SHP77 treated with DMSO at 0.1 percent for 48 hours (cell line): ENCODE measurements around the gene PROCR.
"Not testable (repeated sequence)": the region's sequence is repeated elsewhere in the genome, so short reads cannot be mapped to it uniquely, and the experiment has no call there.

Source experiments
- DNase-seq: peaks from one replicate; lab custom pipeline; 2025; lab: John Stamatoyannopoulos, UW

PROCR gene

DNA sequence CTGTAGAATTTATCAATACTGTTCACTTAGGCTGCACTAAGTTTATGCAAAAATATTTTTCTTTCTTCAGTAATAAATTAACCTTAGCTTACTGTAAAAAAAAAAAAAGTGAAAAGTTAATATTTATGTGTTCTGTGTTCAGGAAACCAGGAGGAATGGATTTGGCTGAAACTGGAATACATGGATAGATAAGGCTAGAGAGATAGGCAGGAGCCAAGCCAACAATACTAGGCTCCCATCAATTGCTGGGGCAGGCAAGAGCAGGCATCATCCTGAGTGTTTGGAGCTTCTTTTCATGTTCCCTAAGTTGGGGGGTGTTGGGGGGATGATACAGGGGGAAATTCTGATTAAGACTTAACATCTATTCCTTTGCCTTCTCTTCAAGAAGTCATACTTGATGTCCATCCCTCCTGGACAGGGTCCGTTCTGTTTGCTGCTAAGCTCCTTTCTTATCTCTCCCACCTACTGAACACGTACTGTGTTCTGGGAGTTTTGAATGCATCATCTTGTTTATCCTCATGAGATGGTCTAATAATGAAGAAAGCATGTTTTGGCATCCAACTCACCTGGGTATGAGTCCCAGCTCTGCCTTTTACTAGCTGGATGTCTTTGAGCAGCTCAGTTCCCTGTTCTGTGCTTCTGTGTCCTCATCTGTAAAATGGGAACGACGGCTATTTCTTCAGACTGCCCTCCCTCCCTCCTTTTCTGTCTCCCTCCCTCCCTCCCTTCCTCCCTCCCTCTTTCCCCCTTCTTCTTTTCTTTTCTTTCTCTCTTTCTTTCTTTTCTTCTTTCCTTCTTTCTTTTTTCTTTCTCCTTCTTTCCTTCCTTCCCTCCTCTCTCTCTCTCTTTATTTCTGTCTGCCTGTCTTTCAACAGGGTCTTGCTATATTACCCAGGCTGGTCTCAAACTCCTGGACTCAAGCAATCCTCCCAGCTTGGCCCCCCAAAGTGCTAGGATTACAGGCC is 6.4 kb upstream of the PROCR start:
- DNase-seq = no peak

DNA sequence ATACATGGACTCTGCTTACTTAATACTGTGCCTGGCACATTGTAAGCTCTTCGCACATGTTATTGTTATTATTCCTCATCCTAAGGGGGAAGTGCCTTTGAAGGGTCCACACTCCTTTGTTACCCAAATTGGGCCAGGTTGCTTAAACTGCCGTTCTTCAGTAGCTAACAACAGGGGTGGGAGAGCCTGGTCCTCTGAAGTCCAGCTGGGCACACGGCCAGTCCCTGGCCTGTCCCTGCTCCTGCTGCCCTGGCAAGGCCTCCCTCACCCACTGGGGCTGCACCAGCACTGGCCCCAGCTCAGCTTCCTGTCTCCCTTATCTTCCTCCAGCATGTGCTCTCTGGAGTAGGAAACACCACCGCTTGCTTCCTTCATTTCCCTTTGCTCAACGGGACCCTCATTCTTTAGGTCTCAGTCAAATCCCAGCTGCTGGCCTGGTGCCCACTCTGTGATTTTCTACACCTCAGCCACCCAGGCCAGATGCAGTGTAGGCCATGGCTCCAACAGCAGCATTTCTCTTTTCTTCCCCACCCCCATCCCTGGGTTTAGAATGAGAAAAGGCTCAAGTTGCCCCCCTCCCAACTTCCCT is 5.5 kb upstream of the PROCR start:
- DNase-seq = no peak

DNA sequence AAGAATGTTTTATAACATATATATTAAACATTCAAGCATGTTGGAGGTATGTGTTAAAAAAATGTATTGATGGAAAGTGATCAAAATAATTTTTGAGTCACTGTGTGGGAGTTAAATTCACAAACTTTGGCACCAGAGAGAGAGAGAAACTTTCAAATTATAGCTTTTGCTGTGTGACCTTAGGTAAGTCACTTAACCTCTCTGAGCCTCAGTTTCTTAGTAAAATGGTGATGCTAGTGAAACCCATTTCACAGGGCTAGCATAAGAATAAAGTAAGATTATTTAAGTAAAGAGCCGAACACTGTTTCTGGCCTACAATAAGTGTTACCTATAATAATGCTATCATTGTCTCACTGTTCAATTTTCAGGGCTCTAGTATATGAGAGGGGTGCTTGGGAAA is 4.1 kb upstream of the PROCR start:
- DNase-seq = no peak

DNA sequence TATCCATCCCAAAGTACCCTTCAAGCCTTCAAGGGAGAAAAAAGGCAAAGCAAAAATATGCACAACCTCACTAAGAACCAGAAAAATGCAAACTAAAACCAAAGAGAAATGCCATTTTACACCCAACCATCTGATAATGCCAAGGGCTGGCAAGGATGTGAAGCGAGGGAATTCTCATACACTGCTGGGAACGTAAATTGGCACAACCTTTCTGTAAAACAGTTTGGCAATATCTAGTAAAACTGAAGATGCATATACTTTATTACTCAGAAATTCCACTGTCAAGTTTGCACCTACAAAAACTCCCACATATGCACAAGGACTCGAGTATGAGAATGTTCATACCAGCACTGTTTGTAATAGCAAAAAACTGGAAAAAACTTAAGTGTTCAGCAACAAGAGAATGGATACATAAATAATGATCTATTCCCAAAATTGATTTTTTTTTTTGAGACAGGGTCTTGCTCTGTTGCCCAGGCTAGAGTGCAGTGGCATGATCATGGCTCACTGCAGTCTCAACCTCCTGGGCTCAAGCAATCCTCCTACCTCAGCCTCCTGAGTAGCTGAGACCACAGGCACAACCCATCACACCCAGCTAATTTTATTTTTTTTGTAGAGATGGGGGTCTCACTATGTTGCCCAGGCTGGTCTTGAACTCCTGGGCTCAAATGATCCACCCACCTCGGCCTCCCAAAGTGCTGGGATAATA is 3.0 kb upstream of the PROCR start:
- DNase-seq = not testable (repeated sequence)

DNA sequence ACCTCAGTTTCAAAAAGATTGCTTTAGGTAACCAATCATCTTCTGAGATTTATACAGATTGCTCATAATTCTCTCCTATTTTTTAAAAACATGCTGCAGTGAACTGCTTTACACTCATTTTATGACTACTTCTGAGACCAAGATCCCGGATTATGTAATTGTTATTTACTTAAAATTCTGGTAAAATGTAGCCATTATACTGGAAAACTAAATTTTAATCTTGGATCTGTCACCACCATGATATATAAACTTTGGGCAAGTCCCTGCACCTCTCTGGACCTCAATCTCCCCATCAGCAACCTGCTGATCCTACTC is 477 bp upstream of the PROCR start:
- DNase-seq = no peak

DNA sequence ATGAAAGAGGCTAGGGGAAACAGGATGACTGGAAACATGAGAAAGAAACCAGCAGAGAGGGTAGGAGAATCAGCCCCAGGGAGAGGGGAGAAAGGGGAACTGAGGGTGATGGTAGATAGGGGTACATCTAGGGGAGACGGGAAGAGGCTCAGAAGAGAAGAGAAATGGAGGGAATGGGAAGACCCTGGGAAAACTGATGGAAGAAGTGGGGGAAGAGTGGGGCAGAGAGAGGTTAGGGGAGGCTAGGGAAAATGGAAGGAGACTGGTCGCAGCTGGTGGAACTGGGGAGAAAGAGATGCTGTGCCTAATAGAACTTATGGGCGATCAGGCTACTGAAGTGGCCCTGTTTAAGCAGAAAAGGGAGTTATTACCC is 548 bp downstream of the PROCR start:
- no peak for DNase-seq

DNA sequence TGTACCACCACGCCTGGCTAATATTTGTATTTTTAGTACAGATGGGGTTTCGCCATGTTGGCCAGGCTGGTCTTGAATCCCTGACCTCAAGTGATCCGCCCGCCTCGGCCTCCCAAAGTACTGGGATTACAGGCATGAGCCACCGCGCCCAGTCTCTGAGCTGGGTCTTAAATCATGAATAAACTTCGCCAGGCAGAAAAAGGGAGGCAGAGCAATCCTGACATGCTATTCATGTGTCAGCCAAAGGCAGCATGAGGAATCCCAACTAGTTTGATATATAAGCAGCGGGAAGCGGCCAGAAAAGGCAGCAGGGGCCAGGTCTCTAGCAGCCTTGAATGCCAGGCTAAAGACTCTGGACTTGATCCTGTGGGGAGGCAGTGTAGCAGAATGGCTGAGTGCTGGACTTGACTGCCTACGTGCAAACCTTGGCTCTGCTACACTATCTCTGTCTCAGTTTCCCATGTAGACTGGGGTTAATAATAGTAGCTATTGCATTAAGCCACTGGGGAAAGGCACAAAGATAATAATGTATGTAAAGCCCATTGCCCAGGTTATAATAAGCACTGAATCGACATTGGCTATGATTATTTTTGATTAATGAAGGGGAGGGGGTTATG is 1.8 kb downstream of the PROCR start:
- no peak for DNase-seq

DNA sequence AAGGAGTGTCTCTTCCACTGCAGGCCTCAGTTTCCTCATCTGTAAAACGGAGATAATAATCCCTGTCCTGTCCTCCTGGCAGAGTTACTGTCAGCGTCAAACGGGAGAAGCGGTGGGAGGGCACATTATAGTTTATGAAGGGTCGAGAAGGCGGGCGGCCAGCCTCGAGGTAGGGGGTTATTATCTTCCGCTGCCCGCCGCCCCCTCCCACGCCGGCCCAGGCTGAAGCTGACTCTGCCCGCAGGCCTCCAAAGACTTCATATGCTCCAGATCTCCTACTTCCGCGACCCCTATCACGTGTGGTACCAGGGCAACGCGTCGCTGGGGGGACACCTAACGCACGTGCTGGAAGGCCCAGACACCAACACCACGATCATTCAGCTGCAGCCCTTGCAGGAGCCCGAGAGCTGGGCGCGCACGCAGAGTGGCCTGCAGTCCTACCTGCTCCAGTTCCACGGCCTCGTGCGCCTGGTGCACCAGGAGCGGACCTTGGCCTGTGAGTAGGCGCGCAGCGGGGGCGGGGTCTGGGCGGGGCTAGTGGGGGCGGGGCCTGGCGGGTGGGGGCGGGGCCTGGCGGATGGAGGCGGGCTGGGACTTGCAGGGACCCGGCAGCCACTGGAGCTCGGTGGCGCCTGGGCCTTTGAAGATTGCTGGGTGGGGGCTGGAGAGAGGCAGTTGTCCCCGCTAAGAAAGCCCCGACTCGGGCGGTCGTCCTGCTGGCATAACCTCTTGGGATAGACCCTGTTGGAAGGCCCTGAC is 2.8 kb downstream of the PROCR start:
- DNase-seq = no peak

DNA sequence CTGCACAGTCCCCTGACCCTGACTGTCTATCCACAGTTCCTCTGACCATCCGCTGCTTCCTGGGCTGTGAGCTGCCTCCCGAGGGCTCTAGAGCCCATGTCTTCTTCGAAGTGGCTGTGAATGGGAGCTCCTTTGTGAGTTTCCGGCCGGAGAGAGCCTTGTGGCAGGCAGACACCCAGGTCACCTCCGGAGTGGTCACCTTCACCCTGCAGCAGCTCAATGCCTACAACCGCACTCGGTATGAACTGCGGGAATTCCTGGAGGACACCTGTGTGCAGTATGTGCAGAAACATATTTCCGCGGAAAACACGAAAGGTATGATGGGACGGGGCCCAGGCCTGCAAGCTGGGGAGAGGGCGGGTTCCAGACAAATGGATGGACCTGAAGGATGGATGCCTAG is 4.3 kb downstream of the PROCR start:
- no peak for DNase-seq

DNA sequence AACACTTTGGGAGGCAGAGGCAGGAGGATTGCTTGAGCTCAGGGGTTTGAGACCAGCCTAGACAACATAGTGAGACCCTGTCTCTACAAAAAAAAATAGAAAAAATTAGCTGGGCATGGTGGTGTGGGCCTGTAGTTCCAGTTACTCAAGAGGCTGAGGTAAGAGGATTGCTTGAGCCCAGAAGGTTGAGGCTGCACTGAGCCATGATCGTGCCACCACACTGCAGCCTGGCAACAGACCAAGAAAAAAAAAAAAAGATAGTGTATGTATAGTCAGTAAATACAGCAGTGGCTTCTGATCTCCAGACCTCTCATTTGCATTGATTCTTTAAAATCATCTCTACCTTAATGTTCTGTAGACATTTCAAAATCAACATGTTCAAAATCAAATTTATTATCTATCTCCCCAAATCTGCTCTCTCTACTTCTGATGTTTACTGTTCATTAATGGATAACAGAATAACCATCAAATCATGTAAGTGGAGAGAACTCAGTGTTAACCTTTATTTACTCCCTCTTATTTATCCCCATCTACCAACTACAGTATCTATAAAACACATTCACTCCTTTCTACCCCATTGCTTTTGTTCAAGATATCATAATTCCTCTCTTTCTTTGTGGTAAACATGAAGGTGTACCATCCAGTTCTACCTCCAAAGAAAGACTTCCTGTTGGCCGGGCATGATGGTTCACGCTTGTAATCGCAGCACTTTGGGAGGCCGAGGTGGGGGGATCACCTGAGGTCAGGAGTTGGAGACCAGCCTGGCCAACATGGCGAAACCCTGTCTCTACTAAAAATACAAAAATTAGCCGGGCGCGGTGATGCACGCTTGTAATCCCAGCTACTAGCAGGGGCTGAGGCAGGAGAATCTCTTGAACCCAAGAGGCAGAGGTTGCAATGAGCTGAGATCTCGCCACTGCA is 7.7 kb downstream of the PROCR start:
- DNase-seq = no peak

DNA sequence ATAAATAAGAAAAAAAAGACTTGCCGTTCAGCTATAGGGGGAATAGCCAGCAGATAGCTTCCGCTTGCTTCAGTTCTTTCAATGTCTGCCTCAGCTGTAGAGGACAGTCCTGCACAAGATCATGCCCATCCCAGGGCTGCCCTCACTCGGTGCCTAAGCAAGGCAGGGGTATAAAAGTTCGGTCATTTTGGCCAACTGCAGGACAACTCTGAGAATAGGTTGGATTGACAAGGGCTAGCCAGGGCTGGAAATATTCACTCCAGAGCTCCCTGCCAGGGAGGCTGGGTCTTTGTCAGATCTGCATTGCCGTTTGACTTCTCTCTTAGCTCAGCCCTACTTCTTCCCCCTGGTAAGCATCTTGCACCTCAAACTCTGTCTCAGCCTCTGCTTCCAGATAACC is 8.4 kb downstream of the PROCR start:
- no peak for DNase-seq

DNA sequence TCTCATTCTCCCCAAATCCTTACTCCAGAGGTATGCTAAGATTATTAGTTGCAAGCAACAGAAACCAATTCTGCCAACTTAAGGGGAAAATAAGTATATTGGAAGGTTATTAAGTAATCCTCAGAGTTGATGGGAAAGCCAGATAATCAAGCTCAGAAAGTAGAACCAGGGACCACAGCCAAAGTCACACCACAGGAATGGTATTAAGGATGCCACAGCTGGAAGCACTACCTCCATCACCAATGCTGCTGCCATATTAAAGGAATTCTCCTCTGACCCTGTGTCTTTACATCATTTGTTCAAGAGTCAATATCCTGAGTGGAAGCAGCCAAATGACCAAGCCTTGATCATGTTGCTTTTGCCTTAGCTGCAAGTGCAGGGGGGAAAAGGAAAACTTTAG is 9.9 kb downstream of the PROCR start:
- no peak for DNase-seq

DNA sequence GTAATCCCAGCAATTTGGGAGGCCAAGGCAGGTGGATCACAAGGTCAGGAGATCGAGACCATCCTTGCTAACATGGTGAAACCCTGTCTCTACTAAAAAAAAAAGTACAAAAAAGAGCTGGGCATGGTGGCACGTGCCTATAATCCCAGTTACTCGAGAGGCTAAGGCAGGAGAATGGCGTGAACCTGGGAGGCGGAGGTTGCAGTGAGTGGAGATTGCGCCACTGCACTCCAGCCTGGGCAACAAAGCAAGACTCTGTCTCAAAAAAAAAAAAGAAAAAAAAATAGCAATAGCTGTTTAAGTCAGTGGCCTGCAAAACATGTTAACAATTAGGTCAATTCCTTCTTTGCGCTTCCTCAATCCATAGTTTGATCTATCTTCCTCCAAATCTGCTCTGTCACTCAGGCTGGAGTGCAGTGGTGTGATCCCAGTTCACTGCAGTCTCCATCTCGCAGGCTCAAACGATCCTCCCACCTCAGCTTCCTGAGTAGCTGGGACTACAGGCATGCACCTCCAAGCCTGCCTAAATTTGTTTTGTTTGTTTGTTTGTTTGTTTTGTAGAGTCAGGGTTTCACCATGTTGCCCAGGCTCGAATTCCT is 14.9 kb downstream of the PROCR start:
- DNase-seq = not testable (repeated sequence)

DNA sequence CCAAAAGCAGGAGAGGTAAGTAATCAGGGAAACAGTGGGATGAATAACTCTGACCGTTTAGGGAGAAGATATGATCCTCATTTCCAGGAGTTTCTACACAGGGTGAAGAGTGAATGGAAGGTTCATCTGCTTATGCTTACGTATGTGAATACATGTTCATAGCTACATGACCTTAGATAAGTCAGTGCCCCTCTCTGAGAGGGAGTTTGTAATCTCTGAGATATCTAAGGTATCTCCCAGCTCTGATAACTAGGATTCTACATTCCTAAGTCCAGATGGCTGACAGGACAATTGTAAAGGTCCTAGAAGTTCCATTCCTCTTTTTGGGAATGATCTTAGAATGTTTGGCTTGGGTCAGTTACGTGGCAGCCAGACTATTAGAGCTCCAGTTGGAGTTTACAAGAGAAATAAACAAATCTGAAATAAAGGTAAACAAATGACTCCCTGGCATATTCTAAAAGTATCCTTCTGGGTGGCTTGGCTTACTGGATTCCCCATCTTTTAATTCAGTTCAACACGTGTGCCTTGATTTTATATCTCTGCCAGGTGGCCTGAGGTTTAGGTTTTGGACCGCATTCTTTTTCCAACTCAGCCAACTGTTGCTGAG is 15.8 kb downstream of the PROCR start:
- DNase-seq = no peak

DNA sequence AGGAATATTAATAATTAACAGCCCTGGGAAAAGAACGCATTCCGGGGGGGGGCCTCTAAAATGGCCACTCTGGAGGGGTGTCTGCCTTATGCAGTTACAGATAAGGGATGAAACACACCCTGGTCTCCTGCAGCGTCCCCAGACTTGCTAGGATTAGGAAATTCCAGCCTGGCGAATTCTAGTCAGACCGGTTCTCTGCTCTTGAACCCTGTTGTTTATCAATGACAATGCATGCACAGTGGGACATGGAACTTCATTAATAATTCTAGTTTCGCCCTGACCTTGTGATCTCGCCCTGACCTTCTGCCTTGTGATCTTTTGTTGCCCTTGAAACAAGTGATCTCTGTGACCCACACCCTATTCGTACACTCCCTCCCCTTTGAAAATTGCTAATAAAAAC is 17.4 kb downstream of the PROCR start:
- not testable (repeated sequence) for DNase-seq

DNA sequence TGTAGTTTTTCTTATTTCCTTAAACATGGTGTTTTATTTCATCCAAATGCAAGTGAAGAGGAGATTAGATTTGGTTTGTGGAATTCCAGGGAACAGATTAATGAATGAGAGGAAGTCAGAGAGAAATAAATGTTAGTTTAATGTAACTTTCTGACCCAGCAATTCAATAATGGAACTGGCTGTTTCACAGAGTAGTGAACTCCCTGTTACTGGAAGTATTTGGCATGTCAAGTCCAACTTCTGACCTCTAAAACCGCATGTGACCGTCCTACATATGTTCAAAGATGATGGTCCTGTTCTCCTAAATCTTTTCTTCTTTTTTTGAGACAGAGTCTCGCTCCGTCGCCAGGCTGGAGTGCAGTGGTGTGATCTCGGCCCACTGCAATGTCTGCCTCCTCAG is 18.7 kb downstream of the PROCR start:
- DNase-seq = no peak

DNA sequence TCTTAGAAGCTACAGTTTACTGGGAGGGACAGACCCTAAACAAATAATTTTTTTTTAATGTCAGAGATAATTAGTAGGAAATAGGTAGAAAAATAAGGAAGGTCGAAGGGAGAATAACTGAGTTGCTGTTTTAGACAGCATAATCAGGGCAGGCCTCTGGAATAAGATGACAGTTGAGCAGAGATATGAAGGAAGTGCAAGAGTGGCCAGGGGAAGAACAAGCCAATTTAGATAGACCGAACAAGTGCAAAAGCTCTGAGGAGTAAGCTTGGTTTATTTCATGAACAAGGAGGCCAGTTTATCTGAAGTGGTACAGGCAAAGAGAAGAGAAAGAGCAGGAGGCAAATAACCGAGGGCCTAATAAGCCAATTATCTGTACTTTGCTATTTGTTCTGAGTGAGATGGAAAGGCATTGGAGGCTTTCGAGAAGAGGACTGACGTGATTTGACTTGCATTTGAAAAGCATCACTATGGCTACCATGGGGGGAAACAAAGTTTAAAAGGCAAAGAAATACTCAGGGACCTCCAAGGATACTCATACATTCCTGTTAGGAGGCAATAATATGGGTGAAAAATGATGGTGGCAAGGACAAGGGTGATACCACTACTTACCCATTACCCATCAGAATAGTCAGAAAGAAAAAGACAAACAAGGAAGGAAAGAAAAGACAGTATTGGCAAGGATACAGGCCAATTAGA is 19.7 kb downstream of the PROCR start:
- no peak for DNase-seq

DNA sequence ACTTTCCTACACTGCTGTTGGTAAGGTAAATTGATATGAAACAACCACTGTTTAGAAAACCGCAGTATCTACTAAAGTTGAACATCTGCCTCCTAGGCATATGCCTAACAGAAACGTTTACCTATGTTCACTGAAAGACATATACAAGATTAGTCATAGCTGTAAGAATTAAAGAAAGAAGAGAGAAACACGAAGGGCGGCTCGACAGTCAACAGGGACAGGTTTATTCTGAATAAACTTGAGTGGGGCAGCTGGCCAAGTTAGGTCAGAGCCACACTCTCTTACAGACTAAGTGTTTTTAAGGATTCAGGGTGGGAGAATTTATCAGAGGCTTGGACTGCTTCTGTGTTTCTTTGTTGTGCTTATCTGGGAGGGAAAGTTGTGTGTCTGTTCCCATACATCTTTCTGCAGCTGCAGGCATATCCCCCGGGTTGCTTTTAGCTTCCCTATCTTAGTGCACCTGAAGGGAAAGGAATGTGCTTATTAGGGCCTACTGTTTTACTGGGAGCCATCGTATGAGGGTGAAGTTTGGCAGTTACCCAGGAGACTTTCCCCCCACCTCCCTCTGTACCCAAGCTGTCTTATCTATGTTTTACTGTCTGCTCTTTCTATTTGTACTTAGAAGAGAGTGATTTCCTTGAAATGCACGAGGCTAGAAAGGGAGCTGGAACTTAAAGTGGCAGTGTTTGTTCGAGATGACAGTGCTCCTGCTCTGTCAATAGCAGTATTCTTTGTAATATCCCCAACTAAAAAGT is 20.4 kb downstream of the PROCR start:
- DNase-seq = no peak
